Fibroblast of lung (primary cell): ENCODE measurements around the gene CD47. TPM values are rescaled to one million over a fixed set of nuclear protein-coding genes. Genes with fewer than 3 reads are reported as not detected.

ENCODE experiments used
- DNase-seq, 2 donors: peaks; one replicate each; pipeline versions ENCODE4 v3.0.0 to v3.0.0-alpha.2; 2010; ENCODE audit warnings: low read depth in 2 of 2
- H2AFZ ChIP-seq: 2 replicates; pipeline ENCODE4 v1.5.1; 2012; ENCODE audit warnings: low read length, control low read depth, inconsistent platforms
- H3K27ac ChIP-seq: 2 replicates; pipeline ENCODE4 v1.5.1; 2011; ENCODE audit warnings: low read length, control low read depth; ENCODE audit not compliant: insufficient read depth
- H3K27me3 ChIP-seq: 2 replicates; pipeline ENCODE4 v1.5.1; 2011; ENCODE audit warnings: mild to moderate bottlenecking, low read length; ENCODE audit not compliant: control insufficient read depth, insufficient read depth
- H3K36me3 ChIP-seq: 2 replicates; pipeline ENCODE4 v1.5.1; 2011; ENCODE audit warnings: low read length; ENCODE audit not compliant: control insufficient read depth, insufficient read depth
- H3K4me1 ChIP-seq: 2 replicates; pipeline ENCODE4 v1.5.1; 2011; ENCODE audit warnings: low read length; ENCODE audit not compliant: control insufficient read depth, insufficient read depth; ENCODE audit errors: extremely low read depth
- H3K4me2 ChIP-seq: 2 replicates; pipeline ENCODE4 v1.5.1; 2011; ENCODE audit warnings: low read length, control low read depth; ENCODE audit not compliant: insufficient read depth; ENCODE audit errors: extremely low read depth
- H3K4me3 ChIP-seq, 4 experiments: fragments of 200-600 bp in 1 of 4; sonication (generic) in 1 of 4; replicated peaks in 1 of 4; 2 replicates each; pipeline ENCODE4 v1.5.1; 2011 to 2016; ENCODE audit warnings: low read length in 4 of 4, low read depth in 3 of 4, mild to moderate bottlenecking in 3 of 4, control low read depth in 2 of 4, inconsistent platforms in 1 of 4, mixed read lengths in 1 of 4; ENCODE audit not compliant: insufficient read depth in 1 of 4; ENCODE audit errors: control extremely low read depth in 1 of 4
- H3K79me2 ChIP-seq: 2 replicates; pipeline ENCODE4 v1.5.1; 2012; ENCODE audit warnings: mild to moderate bottlenecking, low read length, inconsistent platforms; ENCODE audit not compliant: control insufficient read depth, insufficient read depth
- H3K9ac ChIP-seq: 2 replicates; pipeline ENCODE4 v1.5.1; 2011; ENCODE audit warnings: mild to moderate bottlenecking, low read length, control low read depth; ENCODE audit not compliant: insufficient read depth
- H3K9me3 ChIP-seq: 2 replicates; pipeline ENCODE4 v1.5.1; 2012; ENCODE audit warnings: low read depth, low read length; ENCODE audit not compliant: control insufficient read depth, insufficient read depth
- H4K20me1 ChIP-seq: 2 replicates; pipeline ENCODE4 v1.5.1; 2011; ENCODE audit warnings: low read length; ENCODE audit not compliant: control insufficient read depth, insufficient read depth; ENCODE audit errors: extremely low read depth
- CTCF ChIP-seq, 2 donors: IDR thresholded peaks in 1 of 2; conservative IDR thresholded peaks in 1 of 2; 1 replicate in 1 of 2; 2 replicates in 1 of 2; pipeline ENCODE4 v1.5.1; 2011 to 2012; ENCODE audit warnings: low read length in 2 of 2, control low read depth in 1 of 2, inconsistent platforms in 1 of 2, low read depth in 1 of 2, mild to moderate bottlenecking in 1 of 2
- EZH2 ChIP-seq: IDR thresholded peaks from 2 replicates; pipeline ENCODE4 v1.5.1; 2012; ENCODE audit warnings: low read length, control low read depth, mild to moderate bottlenecking; ENCODE audit errors: missing control alignments
- polyA plus RNA-seq, 2 donors: library from polyadenylated mRNA; depleted of rRNA in 1 of 2; stranded (reverse) in 1 of 2; unstranded in 1 of 2; fragments of >200 nt; gene quantifications; 2 replicates each; pipeline ENCODE4 v1.2.1, GENCODE V29; 2011 to 2012; ENCODE audit warnings: missing spikeins in 1 of 2
- total RNA-seq: library from RNA; depleted of rRNA; stranded (reverse); fragments of >200 nt; gene quantifications from 2 replicates; pipeline ENCODE4 v1.2.1, GENCODE V29; 2014

The CD47 gene
- total and polyA plus RNA-seq, 2 donors (not counting 1 experiment from before 2014, with no cell fraction given) = 72.0 to 91.7 TPM

DNA sequence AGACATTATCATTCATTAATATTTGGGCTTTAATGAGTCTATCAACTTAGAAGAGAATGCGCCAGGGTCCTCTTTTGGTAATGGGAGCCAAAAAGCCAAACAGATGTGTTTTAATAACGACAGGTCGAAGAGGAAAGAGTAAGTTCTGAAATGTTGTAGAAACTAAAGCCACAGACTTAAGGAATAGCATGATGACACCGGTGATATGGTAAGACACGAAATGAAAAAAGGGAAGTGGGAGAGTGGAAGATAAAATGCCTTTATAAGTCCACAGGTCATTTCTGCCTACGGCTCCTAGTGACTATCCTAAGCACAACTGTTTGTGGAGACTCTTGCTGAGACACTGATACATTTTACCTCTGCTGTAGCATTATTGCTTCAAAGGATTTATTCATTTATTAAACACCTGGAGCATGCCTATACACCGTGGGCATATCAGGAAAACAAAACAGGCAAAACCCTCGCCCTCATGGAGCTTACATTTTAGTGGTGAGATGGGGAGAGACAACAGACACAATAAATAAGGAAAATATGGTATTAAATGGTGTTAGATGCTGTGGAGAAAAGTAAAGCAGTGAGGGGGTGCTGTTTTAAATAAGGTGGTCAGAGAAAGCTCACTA, 11.7 kb upstream of the CD47 start:
- Histone ChIP-seq H3K79me2 (no peaks in the 10 kb centered on the region), H3K4me3 (no peak overlapping the region), H3K9ac (no peak overlapping the region), H3K27ac (no peak overlapping the region), H4K20me1 (no peaks in the 10 kb centered on the region), H3K4me2 (no peak overlapping the region), H3K4me1 (peaks cover 4% of the 10 kb centered on the region), H3K9me3 (no peaks in the 10 kb centered on the region), H3K27me3 (no peaks in the 10 kb centered on the region), H2AFZ (no peak overlapping the region), H3K36me3 (no peaks in the 10 kb centered on the region)
- TF ChIP-seq EZH2 (no peak), CTCF (conservative IDR thresholded peaks at IDR 0.05 in 1 of 2, IDR thresholded peaks at IDR 0.05 in 1 of 2; ENCODE audit: low read depth in 1 of 2, low read length in 2 of 2) (no peak)
- DNase-seq = no peak

DNA sequence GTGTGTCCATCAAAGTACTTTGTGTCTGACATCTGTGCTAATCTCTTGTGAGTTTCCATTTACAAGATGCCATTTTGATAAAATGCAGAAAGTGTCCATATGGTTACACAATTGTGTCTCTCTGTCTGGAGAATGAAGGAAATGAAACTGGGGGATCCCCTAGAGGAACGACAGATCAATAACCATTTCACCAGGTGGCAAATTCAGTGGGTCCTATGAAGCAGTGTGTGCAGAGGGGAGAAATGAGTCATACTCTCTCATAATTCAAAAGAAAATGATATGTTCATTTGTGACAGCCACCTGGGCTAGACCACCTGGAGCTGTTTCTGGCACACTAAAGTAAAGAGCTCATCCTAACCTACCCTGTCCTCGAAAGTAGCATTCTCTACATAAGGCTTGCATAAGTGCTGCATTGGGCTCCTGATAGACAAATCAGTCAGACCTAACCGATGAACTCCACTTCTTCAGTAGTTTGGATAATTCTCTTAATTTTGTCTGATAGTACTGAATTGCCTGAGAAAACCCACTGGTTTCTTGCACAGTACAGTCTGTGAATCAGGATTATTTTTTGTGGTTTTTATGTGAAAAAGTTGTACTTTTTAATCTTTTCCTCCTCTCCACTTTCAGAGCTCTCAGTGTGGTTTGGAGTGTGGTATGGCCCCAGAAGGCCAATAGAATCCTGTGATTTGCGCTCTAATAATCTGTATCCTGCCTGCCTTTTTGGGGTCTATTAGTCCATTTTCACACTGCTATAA, 10.3 kb upstream of the CD47 start:
- no peaks in the 10 kb centered on the region for H4K20me1 ChIP-seq
- H3K9ac ChIP-seq = no peak overlapping the region
- H3K27ac ChIP-seq = no peak overlapping the region
- no peaks in the 10 kb centered on the region for H3K9me3 ChIP-seq
- H3K4me1 ChIP-seq = peaks cover 4% of the 10 kb centered on the region
- TF ChIP-seq EZH2 = no peak
- TF ChIP-seq CTCF (conservative IDR thresholded peaks at IDR 0.05 in 1 of 2, IDR thresholded peaks at IDR 0.05 in 1 of 2; ENCODE audit: low read depth in 1 of 2, low read length in 2 of 2) = no peak
- H3K4me2 ChIP-seq = no peak overlapping the region
- no peaks in the 10 kb centered on the region for H3K27me3 ChIP-seq
- no peak for DNase-seq
- H3K4me3 ChIP-seq = no peak overlapping the region
- no peaks in the 10 kb centered on the region for H3K36me3 ChIP-seq
- no peaks in the 10 kb centered on the region for H3K79me2 ChIP-seq
- no peak overlapping the region for H2AFZ ChIP-seq

GRCh38 chr3:108099679-108100428, 9.0 kb upstream of the CD47 start:
- Histone ChIP-seq H3K27me3 (no peaks in the 10 kb centered on the region), H3K4me1 (peaks cover 4% of the 10 kb centered on the region), H2AFZ (no peak overlapping the region), H3K36me3 (no peaks in the 10 kb centered on the region), H3K27ac (no peak overlapping the region), H4K20me1 (no peaks in the 10 kb centered on the region), H3K4me2 (no peak overlapping the region), H3K79me2 (no peaks in the 10 kb centered on the region), H3K9me3 (no peaks in the 10 kb centered on the region), H3K9ac (no peak overlapping the region), H3K4me3 (no peak overlapping the region)
- DNase-seq = no peak
- no peak for TF ChIP-seq EZH2
